DND-41 (cell line): Measurements from ENCODE around the gene PEPD.

Source experiments
- ATAC-seq: fragments of 200-7000 bp; cut with Tn5 transposase; 3 replicates; pipeline ENCODE4 v1.9.1; 2021; ENCODE audit warnings: low read depth; ENCODE audit not compliant: insufficient read depth
- DNase-seq: peaks from one replicate; pipeline ENCODE4 v3.0.0-alpha.2; 2020
- H2AFZ ChIP-seq: 2 replicates; pipeline ENCODE4 v1.6.0; 2012; ENCODE audit warnings: low read depth, low read length
- H3K27ac ChIP-seq: 2 replicates; pipeline ENCODE4 v1.5.1; 2012; ENCODE audit warnings: low read length, inconsistent platforms
- H3K27me3 ChIP-seq: fragments of 200-600 bp; sonication (generic); 2 replicates; pipeline ENCODE4 v1.6.0; 2012; ENCODE audit warnings: low read length, mild to moderate bottlenecking, inconsistent platforms; ENCODE audit not compliant: insufficient read depth, poor library complexity
- H3K36me3 ChIP-seq: 2 replicates; pipeline ENCODE4 v1.5.1; 2012; ENCODE audit warnings: low read length, inconsistent platforms; ENCODE audit not compliant: insufficient read depth
- H3K4me1 ChIP-seq: 2 replicates; pipeline ENCODE4 v1.5.1; 2012; ENCODE audit warnings: mild to moderate bottlenecking, low read length; ENCODE audit not compliant: insufficient read depth
- H3K4me2 ChIP-seq: 2 replicates; pipeline ENCODE4 v1.6.0; 2012; ENCODE audit warnings: mild to moderate bottlenecking, moderate library complexity, low read length, inconsistent platforms; ENCODE audit not compliant: insufficient read depth
- H3K4me3 ChIP-seq, 2 experiments: fragments of 200-600 bp in 1 of 2; shearing (Covaris generic) in 1 of 2; 2 replicates each; pipeline ENCODE4 v1.5.1; 2012 to 2016; ENCODE audit warnings: inconsistent platforms in 2 of 2, low read length in 2 of 2, mild to moderate bottlenecking in 2 of 2, low read depth in 1 of 2, moderate library complexity in 1 of 2
- H3K79me2 ChIP-seq: 2 replicates; pipeline ENCODE4 v1.6.0; 2012; ENCODE audit warnings: low read length, inconsistent platforms; ENCODE audit not compliant: insufficient read depth
- H3K9ac ChIP-seq: 2 replicates; pipeline ENCODE4 v1.6.0; 2012; ENCODE audit warnings: low read depth, mild to moderate bottlenecking, inconsistent platforms, low read length, moderate library complexity
- H3K9me3 ChIP-seq: 2 replicates; pipeline ENCODE4 v1.5.1; 2012; ENCODE audit warnings: low read length, moderate library complexity, mild to moderate bottlenecking, inconsistent platforms; ENCODE audit not compliant: insufficient read depth, severe bottlenecking
- H4K20me1 ChIP-seq: 2 replicates; pipeline ENCODE4 v1.6.0; 2012; ENCODE audit warnings: low read length; ENCODE audit not compliant: insufficient read depth
- CTCF ChIP-seq: IDR thresholded peaks from 2 replicates; pipeline ENCODE4 v1.5.1; 2012; ENCODE audit warnings: borderline replicate concordance, low read length, moderate library complexity, mild to moderate bottlenecking; ENCODE audit not compliant: poor library complexity, severe bottlenecking; ENCODE audit errors: extremely low read depth
- EZH2 ChIP-seq: IDR thresholded peaks from 3 replicates; pipeline ENCODE4 v1.6.1; 2012; ENCODE audit warnings: borderline replicate concordance, low read depth, mild to moderate bottlenecking, moderate library complexity, low read length, inconsistent platforms; ENCODE audit not compliant: severe bottlenecking

PEPD gene

GRCh38 chr19:33463199-33463598 is 58.4 kb downstream of the PEPD start:
- Histone ChIP-seq H3K4me1 (no peaks in the 10 kb centered on the region), H3K9ac (no peak overlapping the region), H2AFZ (no peak overlapping the region), H3K4me2 (no peak overlapping the region), H3K27me3 (no peaks in the 10 kb centered on the region), H3K4me3 (no peak overlapping the region), H3K27ac (no peak overlapping the region), H3K9me3 (no peaks in the 10 kb centered on the region), H3K36me3 (no peaks in the 10 kb centered on the region), H4K20me1 (no peaks in the 10 kb centered on the region; the same call in none of the 2 replicates), H3K79me2 (no peaks in the 10 kb centered on the region)
- no peak for DNase-seq
- no peak for ATAC-seq
- TF ChIP-seq CTCF, result no peak
- no peak for TF ChIP-seq EZH2

- DNase-seq (no peak), ATAC-seq (no peak)
- Histone ChIP-seq H3K36me3 (no peaks in the 10 kb centered on the region), H3K9me3 (no peaks in the 10 kb centered on the region), H3K4me3 (no peak overlapping the region), H2AFZ (no peak overlapping the region), H3K9ac (no peak overlapping the region), H3K27ac (no peak overlapping the region), H3K27me3 (no peaks in the 10 kb centered on the region), H3K4me1 (no peaks in the 10 kb centered on the region), H4K20me1 (no peaks in the 10 kb centered on the region; the same call in none of the 2 replicates), H3K79me2 (no peaks in the 10 kb centered on the region), H3K4me2 (no peak overlapping the region)
- TF ChIP-seq CTCF (no peak), EZH2 (no peak)
Measured at GRCh38 chr19:33462112-33462791, 59.3 kb downstream of the PEPD start.

GRCh38 chr19:33461256-33462111 is 60.1 kb downstream of the PEPD start:
- no peak overlapping the region for H3K27ac ChIP-seq
- H3K9me3 ChIP-seq, result no peaks in the 10 kb centered on the region
- H3K36me3 ChIP-seq, result no peaks in the 10 kb centered on the region
- no peaks in the 10 kb centered on the region; the same call in none of the 2 replicates for H4K20me1 ChIP-seq
- H3K4me1 ChIP-seq, result no peaks in the 10 kb centered on the region
- no peak overlapping the region for H2AFZ ChIP-seq
- no peak overlapping the region for H3K4me3 ChIP-seq
- H3K9ac ChIP-seq, result no peak overlapping the region
- no peak for ATAC-seq
- TF ChIP-seq EZH2 (no peak), CTCF (no peak)
- no peaks in the 10 kb centered on the region for H3K79me2 ChIP-seq
- H3K27me3 ChIP-seq, result no peaks in the 10 kb centered on the region
- H3K4me2 ChIP-seq, result no peak overlapping the region
- DNase-seq, result no peak
